HG03575 (cell line): ENCODE data around the gene ZNF365.
"Not testable (repeated sequence)": the region's sequence is repeated elsewhere in the genome, so short reads cannot be mapped to it uniquely, and the experiment has no call there.

ENCODE experiments used
- ATAC-seq: cut with Tn5 transposase; IDR thresholded peaks from one replicate; pipeline ENCODE4 v1.9.1; 2021; ENCODE audit not compliant: unreplicated experiment, insufficient number of reproducible peaks, low FRiP score; ENCODE audit errors: extremely low read depth

Gene ZNF365

GRCh38 chr10:62376071-62377025, 2.2 kb downstream of the ZNF365 start:
- ATAC-seq: no peak

GRCh38 chr10:62377026-62377415, 2.9 kb downstream of the ZNF365 start:
- no peak for ATAC-seq

GRCh38 chr10:62377966-62378365, 3.8 kb downstream of the ZNF365 start:
- no peak for ATAC-seq

GRCh38 chr10:62378877-62379276, 4.7 kb downstream of the ZNF365 start:
- not testable (repeated sequence) for ATAC-seq

GRCh38 chr10:62379394-62379793, 5.2 kb downstream of the ZNF365 start:
- no peak for ATAC-seq

GRCh38 chr10:62380016-62380415, 5.8 kb downstream of the ZNF365 start:
- no peak for ATAC-seq

GRCh38 chr10:62381385-62382102, 7.4 kb downstream of the ZNF365 start:
- no peak for ATAC-seq

GRCh38 chr10:62382831-62383230, 8.7 kb downstream of the ZNF365 start:
- ATAC-seq: no peak

GRCh38 chr10:62384057-62384446, 9.9 kb downstream of the ZNF365 start:
- ATAC-seq: no peak

- ATAC-seq: no peak
These were observed 10.4 kb downstream of the ZNF365 start for GRCh38 chr10:62384447-62385081.

GRCh38 chr10:62386356-62387320, 12.5 kb downstream of the ZNF365 start:
- no peak for ATAC-seq

GRCh38 chr10:62388328-62388727, 14.2 kb downstream of the ZNF365 start:
- ATAC-seq: no peak

- ATAC-seq: no peak
These were observed 16.5 kb downstream of the ZNF365 start for GRCh38 chr10:62390497-62391176.

GRCh38 chr10:62393237-62393636, 19.1 kb downstream of the ZNF365 start:
- no peak for ATAC-seq

GRCh38 chr10:62394556-62395018, 20.4 kb downstream of the ZNF365 start:
- no peak for ATAC-seq

- no peak for ATAC-seq
These were observed 21.7 kb downstream of the ZNF365 start for GRCh38 chr10:62395892-62396291.

- no peak for ATAC-seq
These were observed 22.7 kb downstream of the ZNF365 start for GRCh38 chr10:62396864-62397263.

GRCh38 chr10:62399211-62399610, 25.0 kb downstream of the ZNF365 start:
- no peak for ATAC-seq
